Body of pancreas (tissue), 4 donors: ENCODE measurements around the gene RXRB. TPM values are rescaled to one million over a fixed set of nuclear protein-coding genes. Genes with fewer than 3 reads are reported as not detected.

ENCODE experiments used
- ATAC-seq: fragments of 150-250 bp; one replicate; pipeline ENCODE4 v1.9.1; 2016
- DNase-seq, 4 donors: peaks; one replicate each; pipeline ENCODE4 v3.0.0-alpha.2; 2019
- H3K27ac ChIP-seq, 4 donors: fragments of 200-600 bp; sonication (generic); 1 replicate in 3 of 4; 2 replicates in 1 of 4; pipeline versions ENCODE4 v1.5.1 to v1.6.1; 2016 to 2019; ENCODE audit warnings: mild to moderate bottlenecking in 1 of 4, mixed read lengths in 1 of 4, moderate library complexity in 1 of 4
- H3K27me3 ChIP-seq, 2 donors: fragments of 200-600 bp; sonication (generic); one replicate each; pipeline ENCODE4 v1.6.0; 2016; ENCODE audit warnings: mild to moderate bottlenecking in 1 of 2
- H3K36me3 ChIP-seq, 2 donors: fragments of 200-600 bp; sonication (generic); replicated peaks in 1 of 2; 2 replicates each; pipeline ENCODE4 v1.5.1; 2016; ENCODE audit warnings: low read depth in 2 of 2; ENCODE audit not compliant: insufficient read depth in 1 of 2
- H3K4me1 ChIP-seq: fragments of 200-600 bp; sonication (generic); one replicate; pipeline ENCODE4 v1.6.0; 2016
- H3K4me3 ChIP-seq, 2 donors: fragments of 200-600 bp; sonication (generic); 1 replicate in 1 of 2; 2 replicates in 1 of 2; pipeline ENCODE4 v1.5.1; 2016 to 2019
- H3K9me3 ChIP-seq, 3 donors: fragments of 200-600 bp; sonication (generic); 1 replicate in 2 of 3; 2 replicates in 1 of 3; pipeline ENCODE4 v1.5.1; 2016
- CTCF ChIP-seq, 7 experiments: fragments of 450-650 bp in 4 of 7; fragments of 200-600 bp in 3 of 7; sonication (generic) in 3 of 7; IDR thresholded peaks; one replicate each; pipeline ENCODE4 v1.5.1; 2016 to 2019; ENCODE audit warnings: antibody characterized with exemption in 7 of 7
- POLR2A ChIP-seq, 3 donors: fragments of 450-650 bp; IDR thresholded peaks; one replicate each; pipeline ENCODE4 v1.6.1; 2016; ENCODE audit warnings: antibody characterized with exemption in 3 of 3, mild to moderate bottlenecking in 2 of 3
- WGBS, 2 donors: methylation state at CpG; one replicate each; pipeline ENCODE4 v1.1.5; 2017; 5-methylcytosine and 5-hydroxymethylcytosine counted together
- intact Hi-C: fragments of 100-400 bp; cut with DNase I; formaldehyde crosslinking; loops from one replicate; pipeline ENCODE4 v1.15.1; 2023
- total RNA-seq, 2 donors: library from RNA; depleted of rRNA; stranded (reverse); fragments of >200 nt; gene quantifications; one replicate each; pipeline ENCODE4 v1.1.0, GENCODE V29; 2016

Gene RXRB
- total RNA-seq, 2 donors from 2014 or later = 17.1 to 21.0 TPM

- ATAC-seq = peak; percentile 33
- 3 to 5% methylated on average over 44 to 68 of the region's 72 CpGs for WGBS, 2 donors
- Histone ChIP-seq H3K27ac (peak overlapping the region in 2 of 4 donors; percentile 11 to 53), H3K27me3 (peaks cover 0 to 6% of the 10 kb centered on the region in 2 donors), H3K36me3 (peaks cover 0 to 20% of the 10 kb centered on the region in 2 donors), H3K4me3 (no peak overlapping the region), H3K9me3 (no peaks in the 10 kb centered on the region), H3K4me1 (peaks cover 34% of the 10 kb centered on the region)
- DNase-seq = peak in 3 of 4 donors; percentile 34 to 59 (median 46)
- intact Hi-C loops = no loop called here
- no peak for TF ChIP-seq POLR2A (IDR thresholded peaks at IDR 0.05)
- no peak for TF ChIP-seq CTCF (IDR thresholded peaks at IDR 0.05)
Observed at GRCh38 chr6:33192671-33193602, 7.5 kb downstream of the RXRB start.

- Histone ChIP-seq H3K4me3 (no peak within 1 kb of the TSS), H3K36me3 (peaks cover 0 to 20% of the 10 kb centered on the region in 2 donors), H3K4me1 (peaks cover 26% of the 10 kb centered on the region), H3K27ac (peak within 1 kb of the TSS in 3 of 4 donors; percentile 32 to 53 (median 52)), H3K27me3 (peaks cover 0 to 6% of the 10 kb centered on the region in 2 donors), H3K9me3 (no peaks in the 10 kb centered on the region)
- 15 to 47% methylated on average over 4 to 24 of the region's 35 CpGs for WGBS, 2 donors
- intact Hi-C loops = no loop called here
- TF ChIP-seq CTCF (IDR thresholded peaks at IDR 0.05) = no peak
- no peak for TF ChIP-seq POLR2A (IDR thresholded peaks at IDR 0.05)
- no peak for ATAC-seq
- DNase-seq = no peak
Observed at GRCh38 chr6:33192105-33192646, 8.3 kb downstream of the RXRB start, which contains the start of gene COL11A2. Gene COL11A2, minus strand, starts transcription at chr6:33192467. Its CDS starts 227 bp downstream, at chr6:33192240.

GRCh38 chr6:33191383-33192104 is 8.9 kb downstream of the RXRB start:
- 32 to 34% methylated on average over 5 to 8 of the region's 8 CpGs for WGBS, 2 donors
- DNase-seq (peak; percentile 48 to 70 (median 66)), ATAC-seq (peak; percentile 51)
- H3K4me1 ChIP-seq = peaks cover 23% of the 10 kb centered on the region
- no peak overlapping the region for H3K4me3 ChIP-seq
- no peak for TF ChIP-seq POLR2A (IDR thresholded peaks at IDR 0.05)
- no peaks in the 10 kb centered on the region for H3K9me3 ChIP-seq
- intact Hi-C loops = no loop called here
- H3K27me3 ChIP-seq = peaks cover 0 to 6% of the 10 kb centered on the region in 2 donors
- peak overlapping the region in 3 of 4 donors; percentile 32 to 52 (median 38) for H3K27ac ChIP-seq
- H3K36me3 ChIP-seq = peaks cover 0 to 18% of the 10 kb centered on the region in 2 donors

GRCh38 chr6:33190504-33191107 is 9.9 kb downstream of the RXRB start:
- Histone ChIP-seq H3K36me3 (peaks cover 0 to 13% of the 10 kb centered on the region in 2 donors), H3K27ac (peak overlapping the region in 2 of 4 donors; percentile 32 to 38), H3K27me3 (peaks cover 0 to 6% of the 10 kb centered on the region in 2 donors), H3K4me3 (no peak overlapping the region), H3K4me1 (peaks cover 23% of the 10 kb centered on the region), H3K9me3 (no peaks in the 10 kb centered on the region)
- TF ChIP-seq CTCF (IDR thresholded peaks at IDR 0.05) (no peak), POLR2A (IDR thresholded peaks at IDR 0.05) (no peak)
- DNase-seq (no peak), ATAC-seq (no peak)
- intact Hi-C loops = no loop called here
- 62 to 68% methylated on average over 8 to 11 of the region's 11 CpGs for WGBS, 2 donors
